Inferior parietal cortex (tissue), 1 donor: ENCODE measurements around the gene OR7A10.
"Not testable (repeated sequence)": the region's sequence is repeated elsewhere in the genome, so short reads cannot be mapped to it uniquely, and the experiment has no call there.

Source experiments
- DNase-seq: peaks from one replicate; pipeline ENCODE4 v3.0.0-alpha.2; 2016; ENCODE audit errors: extremely low spot score

Gene OR7A10

DNA sequence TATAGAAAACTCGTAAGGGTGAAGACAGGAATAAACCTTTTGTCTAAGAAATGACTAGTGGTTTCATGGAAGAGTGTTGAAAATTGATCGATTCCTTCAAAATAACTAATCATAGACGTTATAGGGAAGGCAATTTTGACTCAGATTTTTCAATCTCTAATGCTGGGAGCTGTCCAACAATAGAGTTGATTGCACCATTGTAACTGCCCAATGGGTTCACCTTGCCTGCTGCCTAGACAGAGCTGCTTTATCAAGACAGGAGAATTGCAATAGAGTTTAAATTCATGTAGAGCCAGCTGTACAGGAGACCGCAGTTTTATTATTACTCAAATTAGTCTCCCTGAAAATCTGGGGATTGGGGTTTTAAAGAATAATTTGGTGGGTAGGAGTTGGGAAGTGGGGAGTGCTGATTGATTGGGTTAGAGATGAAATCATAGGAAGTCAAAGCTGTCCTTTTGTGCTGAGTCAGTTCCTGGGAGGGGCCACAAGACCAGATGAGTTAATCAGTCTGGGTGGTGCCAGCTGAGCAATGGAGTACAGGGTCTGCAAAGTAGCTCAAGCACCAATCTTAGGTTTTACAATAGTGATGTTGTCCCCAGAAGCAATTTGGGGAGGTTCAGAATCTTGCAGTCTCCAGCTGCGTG is 53.5 kb downstream of the OR7A10 start:
- DNase-seq = no peak

- not testable (repeated sequence) for DNase-seq
Observed at GRCh38 chr19:14792250-14792649, 56.5 kb downstream of the OR7A10 start.
